Tibial nerve (tissue), 4 donors: ENCODE data around the gene UNC79.

Experiments used
- CTCF ChIP-seq, 5 experiments: fragments of 200-600 bp in 3 of 5; fragments of 450-650 bp in 2 of 5; sonication (generic) in 3 of 5; IDR thresholded peaks; one replicate each; pipeline ENCODE4 v1.5.1; 2016 to 2019; ENCODE audit warnings: antibody characterized with exemption in 5 of 5, mild to moderate bottlenecking in 3 of 5, moderate library complexity in 2 of 5
- EP300 ChIP-seq, 2 donors: sonication (generic); formaldehyde crosslinking; IDR thresholded peaks; one replicate each; pipeline ENCODE4 v1.6.1; 2017; ENCODE audit warnings: antibody characterized with exemption in 2 of 2, mild to moderate bottlenecking in 1 of 2
- POLR2A ChIP-seq, 2 donors: fragments of 450-650 bp; IDR thresholded peaks; one replicate each; pipeline ENCODE4 v1.6.1; 2017; ENCODE audit warnings: antibody characterized with exemption in 2 of 2, mild to moderate bottlenecking in 2 of 2, moderate library complexity in 2 of 2

- no peak for TF ChIP-seq CTCF (IDR thresholded peaks at IDR 0.05)
- TF ChIP-seq EP300 (IDR thresholded peaks at IDR 0.05), result no peak
- no peak for TF ChIP-seq POLR2A (IDR thresholded peaks at IDR 0.05)
Observed at GRCh38 chr14:93707475-93707874, 276.7 kb downstream of the UNC79 start.
